Mesenchymal stem cell (in vitro differentiated cells and primary cell): ENCODE results near the gene TUBGCP6.

Source experiments
- DNase-seq: peaks from one replicate; pipeline ENCODE4 v3.0.0-alpha.2; 2013
- H2AFZ ChIP-seq: one replicate; pipeline ENCODE4 v1.6.1; 2013; ENCODE audit warnings: low read depth, mild to moderate bottlenecking, control low read depth, inconsistent platforms, low read length, moderate library complexity
- H2AK5ac ChIP-seq: 2 replicates; pipeline ENCODE4 v1.6.1; 2013; ENCODE audit warnings: low read length, moderate library complexity, mild to moderate bottlenecking, inconsistent platforms; ENCODE audit not compliant: severe bottlenecking
- H2BK120ac ChIP-seq: one replicate; pipeline ENCODE4 v1.6.1; 2013; ENCODE audit warnings: low read depth, mild to moderate bottlenecking, inconsistent platforms, low read length, moderate library complexity
- H2BK12ac ChIP-seq, 2 experiments: one replicate each; pipeline ENCODE4 v1.6.1; 2013; ENCODE audit warnings: inconsistent platforms in 2 of 2, low read length in 2 of 2, mild to moderate bottlenecking in 2 of 2, moderate library complexity in 2 of 2, control low read depth in 1 of 2
- H2BK15ac ChIP-seq: one replicate; pipeline ENCODE4 v1.6.1; 2013; ENCODE audit warnings: mild to moderate bottlenecking, low read depth, inconsistent platforms; ENCODE audit not compliant: poor library complexity, severe bottlenecking
- H2BK5ac ChIP-seq: 2 replicates; pipeline ENCODE4 v1.6.1; 2013; ENCODE audit warnings: low read depth, mild to moderate bottlenecking, low read length, control low read depth, inconsistent platforms; ENCODE audit not compliant: poor library complexity, severe bottlenecking
- H3K14ac ChIP-seq, 2 experiments: one replicate each; pipeline ENCODE4 v1.6.1; 2013; ENCODE audit warnings: inconsistent platforms in 2 of 2, low read length in 2 of 2, control low read depth in 1 of 2, mild to moderate bottlenecking in 1 of 2, moderate library complexity in 1 of 2
- H3K18ac ChIP-seq, 2 experiments: one replicate each; pipeline ENCODE4 v1.6.1; 2013; ENCODE audit warnings: inconsistent platforms in 2 of 2, low read length in 2 of 2, control low read depth in 1 of 2, low read depth in 1 of 2, mild to moderate bottlenecking in 1 of 2
- H3K23ac ChIP-seq, 2 experiments: one replicate each; pipeline ENCODE4 v1.6.1; 2013; ENCODE audit warnings: inconsistent platforms in 2 of 2, low read length in 2 of 2, mild to moderate bottlenecking in 2 of 2, moderate library complexity in 2 of 2, control low read depth in 1 of 2
- H3K27ac ChIP-seq: 2 replicates; pipeline ENCODE4 v1.5.1; 2013; ENCODE audit warnings: mild to moderate bottlenecking, moderate library complexity, low read length, control low read depth, inconsistent platforms; ENCODE audit not compliant: poor library complexity, severe bottlenecking
- H3K27me3 ChIP-seq, 2 experiments: 2 replicates each; pipeline versions ENCODE4 v1.6.1 to v1.7.0; 2013; ENCODE audit warnings: low read length in 2 of 2, mild to moderate bottlenecking in 2 of 2, moderate library complexity in 2 of 2, control low read depth in 1 of 2, inconsistent platforms in 1 of 2; ENCODE audit not compliant: control insufficient read depth in 1 of 2, insufficient read depth in 1 of 2
- H3K36me3 ChIP-seq, 2 experiments: 2 replicates each; pipeline versions ENCODE4 v1.6.1 to v1.7.0; 2013; ENCODE audit warnings: low read length in 2 of 2, control low read depth in 1 of 2, inconsistent platforms in 1 of 2, low read depth in 1 of 2, mild to moderate bottlenecking in 1 of 2; ENCODE audit not compliant: insufficient read depth in 2 of 2, control insufficient read depth in 1 of 2
- H3K4ac ChIP-seq, 2 experiments: one replicate each; pipeline ENCODE4 v1.6.1; 2013; ENCODE audit warnings: inconsistent platforms in 2 of 2, low read length in 2 of 2, mild to moderate bottlenecking in 2 of 2, moderate library complexity in 2 of 2, control low read depth in 1 of 2, low read depth in 1 of 2
- H3K4me1 ChIP-seq: 2 replicates; pipeline ENCODE4 v1.6.1; 2013; ENCODE audit warnings: low read depth, low read length, control low read depth; ENCODE audit not compliant: control insufficient read depth, insufficient read depth
- H3K4me2 ChIP-seq: 2 replicates; pipeline ENCODE4 v1.6.1; 2013; ENCODE audit warnings: low read length, mild to moderate bottlenecking, inconsistent platforms; ENCODE audit not compliant: poor library complexity, severe bottlenecking
- H3K4me3 ChIP-seq, 2 experiments: 2 replicates each; pipeline versions ENCODE4 v1.5.1 to v1.7.0; 2013; ENCODE audit warnings: low read length in 2 of 2, mild to moderate bottlenecking in 2 of 2, control low read depth in 1 of 2, low read depth in 1 of 2; ENCODE audit not compliant: insufficient read depth in 1 of 2
- H3K79me1 ChIP-seq: replicated peaks from 2 replicates; pipeline ENCODE4 v1.6.1; 2013; ENCODE audit warnings: mild to moderate bottlenecking, control low read depth, low read length, inconsistent platforms; ENCODE audit not compliant: poor library complexity, severe bottlenecking
- H3K9ac ChIP-seq: 2 replicates; pipeline ENCODE4 v1.7.0; 2013; ENCODE audit warnings: mild to moderate bottlenecking, low read length, moderate library complexity
- H3K9me3 ChIP-seq: 2 replicates; pipeline ENCODE4 v1.7.0; 2013; ENCODE audit warnings: mild to moderate bottlenecking, low read length; ENCODE audit not compliant: control insufficient read depth
- H4K8ac ChIP-seq: one replicate; pipeline ENCODE4 v1.6.1; 2013; ENCODE audit warnings: inconsistent platforms, mild to moderate bottlenecking, low read length, moderate library complexity
- H4K91ac ChIP-seq: one replicate; pipeline ENCODE4 v1.6.1; 2013; ENCODE audit warnings: mild to moderate bottlenecking, low read length, inconsistent platforms
- WGBS: methylation state at CpG from one replicate; pipeline ENCODE4 v1.1.7; 2013; ENCODE audit warnings: mixed read lengths; 5-methylcytosine and 5-hydroxymethylcytosine counted together

TUBGCP6 gene

GRCh38 chr22:50264104-50264745, 19.4 kb upstream of the TUBGCP6 start:
- Histone ChIP-seq H3K14ac (no peak overlapping the region), H3K27me3 (peaks cover 0 to 22% of the 10 kb centered on the region in 2 experiments), H3K27ac (no peak overlapping the region), H2BK120ac (no peak overlapping the region), H3K79me1 (peaks cover 5% of the 10 kb centered on the region), H3K18ac (no peak overlapping the region), H3K9me3 (no peaks in the 10 kb centered on the region), H3K4me2 (no peak overlapping the region), H3K4ac (no peak overlapping the region), H3K23ac (no peak overlapping the region), H2BK5ac (no peak overlapping the region), H3K36me3 (peaks cover 0 to 20% of the 10 kb centered on the region in 2 experiments), H4K91ac (no peak overlapping the region), H4K8ac (no peak overlapping the region), H3K4me3 (no peak overlapping the region), H2BK12ac (no peak overlapping the region), H3K4me1 (peaks cover 37% of the 10 kb centered on the region), H3K9ac (no peak overlapping the region), H2BK15ac (no peak overlapping the region), H2AFZ (no peak overlapping the region), H2AK5ac (no peak overlapping the region)
- no peak for DNase-seq
- 94% methylated on average over 15 of the region's 15 CpGs for WGBS

DNA sequence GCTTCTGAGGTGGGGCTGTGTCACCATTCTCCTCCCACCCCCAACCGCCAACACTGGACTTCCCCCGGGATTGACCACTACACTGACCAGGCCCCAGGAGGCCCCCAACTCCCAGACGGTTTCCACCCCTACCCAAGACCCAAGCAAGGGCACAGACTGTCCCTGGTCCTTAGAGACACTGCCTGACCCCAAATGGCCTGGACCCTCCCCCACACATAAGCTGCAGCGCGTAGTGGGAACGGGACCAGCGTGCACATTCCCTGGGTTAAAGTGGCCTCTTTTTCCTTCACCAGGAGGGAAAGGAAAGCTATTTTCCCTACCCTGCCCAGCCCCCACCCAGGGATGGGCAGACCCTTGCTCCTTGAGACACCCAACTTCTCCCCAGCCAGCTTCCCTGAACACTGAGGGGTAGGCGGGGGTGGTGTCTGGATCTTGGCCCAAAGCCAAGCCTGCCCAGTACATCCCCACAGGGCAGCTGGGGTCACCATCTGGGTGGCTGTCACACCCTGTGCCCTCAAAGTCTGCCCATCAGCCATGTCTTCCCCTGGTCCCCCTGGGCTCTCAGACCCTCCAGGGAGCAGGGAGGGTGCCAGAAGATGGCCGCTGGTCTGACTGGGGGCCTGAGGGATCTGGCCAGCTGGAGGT, 18.3 kb upstream of the TUBGCP6 start:
- Histone ChIP-seq H2AK5ac (peak overlapping the region; percentile 27), H3K4ac (peak overlapping the region in 1 of 2 experiments; percentile 62), H3K23ac (peak overlapping the region in 1 of 2 experiments; percentile 18), H2BK15ac (peak overlapping the region; percentile 75), H2AFZ (no peak overlapping the region), H4K91ac (peak overlapping the region; percentile 86), H3K27ac (no peak overlapping the region), H2BK5ac (no peak overlapping the region), H3K79me1 (peaks cover 11% of the 10 kb centered on the region), H3K36me3 (peaks cover 0 to 29% of the 10 kb centered on the region in 2 experiments), H3K9ac (no peak overlapping the region), H3K4me3 (no peak overlapping the region), H2BK12ac (peak overlapping the region in 1 of 2 experiments; percentile 11), H3K14ac (no peak overlapping the region), H3K9me3 (no peaks in the 10 kb centered on the region), H3K27me3 (peaks cover 0 to 22% of the 10 kb centered on the region in 2 experiments), H4K8ac (peak overlapping the region; percentile 68), H2BK120ac (no peak overlapping the region), H3K4me2 (no peak overlapping the region), H3K4me1 (peaks cover 43% of the 10 kb centered on the region), H3K18ac (peak overlapping the region in 1 of 2 experiments; percentile 64)
- no peak for DNase-seq
- WGBS: 73% methylated on average over 9 of the region's 9 CpGs

DNA sequence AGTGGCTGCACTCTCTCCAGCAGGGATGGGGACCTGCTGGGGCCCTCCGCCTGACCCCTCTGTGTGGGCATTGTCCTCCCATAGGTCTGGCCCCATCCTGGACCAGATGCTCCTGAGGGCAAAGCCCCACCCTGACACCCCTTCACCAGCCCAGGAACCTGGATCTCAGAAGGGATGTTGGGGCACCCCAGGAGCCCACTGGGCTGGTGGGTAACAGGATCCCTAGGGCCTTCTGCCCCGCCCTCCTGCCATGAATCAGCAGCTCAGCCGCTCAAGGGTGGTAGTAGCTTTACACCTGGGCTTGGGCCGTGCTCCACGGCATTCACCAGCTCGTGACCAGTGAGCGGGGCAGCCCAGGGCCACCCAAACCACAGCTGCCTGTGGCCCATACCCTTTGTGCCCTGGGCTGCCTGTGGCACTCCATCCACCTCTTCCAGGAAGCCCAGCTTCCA, 17.7 kb upstream of the TUBGCP6 start:
- Histone ChIP-seq H4K91ac (peak overlapping the region; percentile 86), H3K79me1 (peaks cover 16% of the 10 kb centered on the region)

More for the DNA sequence above, 17.7 kb upstream of the TUBGCP6 start:
- Histone ChIP-seq H2BK12ac (peak overlapping the region in 1 of 2 experiments; percentile 73), H3K9me3 (no peaks in the 10 kb centered on the region), H2BK5ac (no peak overlapping the region), H3K4ac (peak overlapping the region; percentile 62 to 65), H3K27ac (no peak overlapping the region), H2AK5ac (no peak overlapping the region), H2AFZ (no peak overlapping the region), H2BK15ac (peak overlapping the region; percentile 75), H3K18ac (peak overlapping the region in 1 of 2 experiments; percentile 79), H2BK120ac (no peak overlapping the region), H3K4me2 (no peak overlapping the region), H3K23ac (peak overlapping the region in 1 of 2 experiments; percentile 3), H3K4me3 (no peak overlapping the region), H4K8ac (peak overlapping the region; percentile 68), H3K36me3 (peaks cover 0 to 35% of the 10 kb centered on the region in 2 experiments), H3K9ac (no peak overlapping the region), H3K14ac (peak overlapping the region in 1 of 2 experiments; percentile 87), H3K4me1 (peaks cover 40% of the 10 kb centered on the region), H3K27me3 (peaks cover 0 to 22% of the 10 kb centered on the region in 2 experiments)
- no peak for DNase-seq
- 64% methylated on average over 7 of the region's 7 CpGs for WGBS
